Endothelial cell of umbilical vein (primary cell): ENCODE results near the gene MAML3. TPM values are rescaled to one million over a fixed set of nuclear protein-coding genes. Genes with fewer than 3 reads are reported as not detected.

Experiments
- BruUV-seq: library from RNA; stranded (reverse); fragments of 400-500 nt; replicated peaks from 2 replicates; lab custom pipeline; 2021; lab: Mats Ljungman, UMichigan
- CTCF ChIA-PET: fragments of 300-600, 350-600 bp; sonication (Branson Sonifier 250); formaldehyde crosslinking; loops from one replicate; lab custom pipeline; 2021; ENCODE audit warnings: antibody characterized with exemption, inconsistent platforms; lab: Charles Lee
- POLR2A ChIA-PET: fragments of 300-600, 350-600 bp; sonication (Branson Sonifier 250); formaldehyde crosslinking; loops from one replicate; lab custom pipeline; 2021; ENCODE audit warnings: antibody characterized with exemption, inconsistent platforms; lab: Charles Lee
- DNase-seq: peaks from one replicate; pipeline ENCODE4 v3.0.0-alpha.2; 2011; ENCODE audit warnings: low read depth, low spot score
- FAIRE-seq: peaks from 2 replicates; lab custom pipeline; 2011; peaks lifted over from hg19 to GRCh38; lab: Jason Lieb, UNC
- H2AFZ ChIP-seq: 2 replicates; pipeline ENCODE4 v1.6.0; 2012; ENCODE audit warnings: low read depth, low read length, control low read depth, inconsistent platforms
- H3K27ac ChIP-seq: 2 replicates; pipeline ENCODE4 v1.5.1; 2011; ENCODE audit warnings: low read depth, mild to moderate bottlenecking, control low read depth, low read length, moderate library complexity; ENCODE audit not compliant: insufficient read depth
- H3K27me3 ChIP-seq, 2 experiments: 2 replicates each; pipeline versions ENCODE4 v1.6.0 to v1.6.1; 2011; ENCODE audit warnings: low read length in 2 of 2, mixed read lengths in 1 of 2; ENCODE audit not compliant: control insufficient read depth in 2 of 2, insufficient read depth in 2 of 2
- H3K36me3 ChIP-seq, 2 experiments: 2 replicates in 1 of 2; 3 replicates in 1 of 2; pipeline ENCODE4 v1.5.1; 2011; ENCODE audit warnings: low read length in 2 of 2, mild to moderate bottlenecking in 1 of 2, moderate library complexity in 1 of 2; ENCODE audit not compliant: control insufficient read depth in 2 of 2, insufficient read depth in 2 of 2; ENCODE audit errors: extremely low read depth in 1 of 2
- H3K4me1 ChIP-seq: 3 replicates; pipeline ENCODE4 v1.5.1; 2011; ENCODE audit warnings: mild to moderate bottlenecking, low read length; ENCODE audit not compliant: control insufficient read depth, insufficient read depth; ENCODE audit errors: extremely low read depth
- H3K4me2 ChIP-seq: 2 replicates; pipeline ENCODE4 v1.6.1; 2011; ENCODE audit warnings: low read length, control low read depth, mixed read lengths; ENCODE audit not compliant: insufficient read depth
- H3K4me3 ChIP-seq, 3 experiments: fragments of 200-600 bp in 1 of 3; sonication (generic), shearing (Covaris generic) in 1 of 3; replicated peaks in 1 of 3; 2 replicates each; pipeline ENCODE4 v1.5.1; 2011 to 2016; ENCODE audit warnings: control low read depth in 3 of 3, low read length in 3 of 3, mild to moderate bottlenecking in 2 of 3, inconsistent platforms in 1 of 3, low read depth in 1 of 3, moderate library complexity in 1 of 3; ENCODE audit not compliant: insufficient read depth in 1 of 3
- H3K79me2 ChIP-seq: 2 replicates; pipeline ENCODE4 v1.6.0; 2012; ENCODE audit warnings: low read length, inconsistent platforms; ENCODE audit not compliant: control insufficient read depth, insufficient read depth
- H3K9ac ChIP-seq: replicated peaks from 2 replicates; pipeline ENCODE3; 2011; ENCODE audit warnings: low read length, control low read depth; ENCODE audit not compliant: insufficient read depth; ENCODE audit errors: extremely low read depth
- H3K9me1 ChIP-seq: replicated peaks from 3 replicates; pipeline ENCODE4 v1.6.0; 2011; ENCODE audit warnings: mild to moderate bottlenecking, low read length; ENCODE audit not compliant: control insufficient read depth, insufficient read depth; ENCODE audit errors: extremely low read depth
- H3K9me3 ChIP-seq: replicated peaks from 2 replicates; pipeline ENCODE4 v1.5.1; 2012; ENCODE audit warnings: low read length, inconsistent platforms; ENCODE audit not compliant: control insufficient read depth, insufficient read depth
- H4K20me1 ChIP-seq: replicated peaks from 2 replicates; pipeline ENCODE3; 2011; ENCODE audit warnings: mild to moderate bottlenecking, low read length; ENCODE audit not compliant: control insufficient read depth, insufficient read depth; ENCODE audit errors: extremely low read depth
- EZH2 ChIP-seq: IDR thresholded peaks from 2 replicates; pipeline ENCODE4 v1.6.1; 2012; ENCODE audit warnings: borderline replicate concordance, low read depth, mild to moderate bottlenecking, moderate library complexity, low read length, inconsistent platforms; ENCODE audit not compliant: severe bottlenecking
- FOS ChIP-seq: IDR thresholded peaks from 2 replicates; pipeline ENCODE4 v1.6.1; 2011; ENCODE audit warnings: mild to moderate bottlenecking, low read length, moderate library complexity, borderline replicate concordance; ENCODE audit not compliant: insufficient read depth
- GATA2 ChIP-seq: IDR thresholded peaks from 2 replicates; pipeline ENCODE4 v1.7.0; 2011; ENCODE audit warnings: low read depth, mild to moderate bottlenecking, moderate library complexity, mixed read lengths, low read length; ENCODE audit not compliant: insufficient read length, insufficient read depth
- JUN ChIP-seq: IDR thresholded peaks from 2 replicates; pipeline ENCODE4 v1.6.1; 2011; ENCODE audit warnings: borderline replicate concordance, low read depth; ENCODE audit not compliant: insufficient read length, insufficient read depth
- MYC ChIP-seq: IDR thresholded peaks from one replicate; pipeline ENCODE4 v1.6.1; 2011; ENCODE audit warnings: mild to moderate bottlenecking, low read depth, low read length
- POLR2A ChIP-seq: IDR thresholded peaks from 2 replicates; pipeline ENCODE4 v1.6.1; 2012; ENCODE audit warnings: low read depth, mild to moderate bottlenecking, control low read depth, low read length
- POLR2AphosphoS5 ChIP-seq: IDR thresholded peaks from 2 replicates; pipeline ENCODE4 v1.6.1; 2012; ENCODE audit warnings: low read depth, mild to moderate bottlenecking, control low read depth, low read length, moderate library complexity; ENCODE audit not compliant: insufficient read depth
- dilution Hi-C: fragments of 300-500 bp; cut with MboI; formaldehyde crosslinking; loops from one replicate; pipeline ENCODE4 v1.15.0; 2019; ENCODE audit warnings: low sequenced_read_pairs; ENCODE audit not compliant: extremely low pct_ligation_motif_present
- intact Hi-C: fragments of 100-400 bp; cut with micrococcal nuclease; formaldehyde crosslinking; loops from one replicate; pipeline ENCODE4 v1.10.0; 2022
- polyA plus RNA-seq, 4 experiments: library from polyadenylated mRNA; depleted of rRNA in 3 of 4; stranded (reverse) in 3 of 4; unstranded in 1 of 4; fragments of >200 nt; gene quantifications; 2 replicates each; pipeline versions ENCODE4 v1.2.1 to v1.2.3, GENCODE V29; 2011 to 2012; ENCODE audit warnings: missing spikeins in 1 of 4
- total RNA-seq: library from RNA; stranded (reverse); gene quantifications from 2 replicates; pipeline ENCODE4 v1.2.3, GENCODE V29; 2021
- TF ChIP-seq, protein P1 (sequence below), 2 donors: IDR thresholded peaks; 1 replicate in 1 of 2; 2 replicates in 1 of 2; pipeline ENCODE4 v1.5.1; 2011; ENCODE audit warnings: low read length in 2 of 2, mild to moderate bottlenecking in 2 of 2, moderate library complexity in 2 of 2, control low read depth in 1 of 2, inconsistent platforms in 1 of 2, low read depth in 1 of 2; ENCODE audit not compliant: insufficient read depth in 1 of 2; ENCODE audit errors: extremely low read depth in 1 of 2
- TF ChIP-seq, protein P2 (sequence below): IDR thresholded peaks from 2 replicates; pipeline ENCODE4 v1.6.1; 2011; ENCODE audit not compliant: insufficient read depth, insufficient read length

The MAML3 gene
- total and polyA plus RNA-seq, 2 donors (not counting 3 experiments of a cell fraction or from before 2014, with no cell fraction given) = 14.0 to 20.3 TPM

DNA sequence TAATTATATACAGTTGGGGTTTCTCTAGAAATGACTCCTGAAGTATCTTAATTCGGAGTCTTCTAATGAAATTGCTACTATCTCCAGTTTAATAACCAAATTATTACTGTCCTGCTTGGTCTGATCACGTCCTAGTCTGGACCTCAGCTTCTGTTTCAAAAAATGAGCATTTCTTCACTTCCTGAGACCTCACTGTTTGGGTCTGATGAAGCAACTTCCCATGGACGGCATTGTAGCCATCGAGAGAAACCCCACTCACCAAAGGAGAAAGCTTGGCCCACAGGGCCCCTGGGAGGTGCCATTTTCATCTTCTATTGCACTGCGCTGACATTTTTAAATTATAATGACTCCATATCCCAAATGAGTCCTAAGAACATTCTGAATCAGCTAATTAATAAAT lies 310.3 kb downstream of the MAML3 start:
- Histone ChIP-seq H3K4me2 (no peak overlapping the region), H3K9ac (no peak overlapping the region), H3K27ac (no peak overlapping the region), H2AFZ (no peak overlapping the region), H3K4me1 (no peaks in the 10 kb centered on the region), H4K20me1 (no peaks in the 10 kb centered on the region), H3K36me3 (no peaks in the 10 kb centered on the region), H3K9me1 (no peaks in the 10 kb centered on the region), H3K4me3 (no peak overlapping the region), H3K27me3 (no peaks in the 10 kb centered on the region), H3K79me2 (no peaks in the 10 kb centered on the region), H3K9me3 (no peaks in the 10 kb centered on the region)
- ChIA-PET CTCF (no interaction called here), POLR2A (no interaction called here)
- dilution Hi-C loops (no loop called here), intact Hi-C loops (no loop called here)
- FAIRE-seq (no peak), DNase-seq (no peak)
- TF ChIP-seq EZH2 (no peak), POLR2AphosphoS5 (no peak), MYC (no peak), JUN (no peak), FOS (no peak), POLR2A (no peak), GATA2 (no peak)
- TF ChIP-seq, protein P1, sequence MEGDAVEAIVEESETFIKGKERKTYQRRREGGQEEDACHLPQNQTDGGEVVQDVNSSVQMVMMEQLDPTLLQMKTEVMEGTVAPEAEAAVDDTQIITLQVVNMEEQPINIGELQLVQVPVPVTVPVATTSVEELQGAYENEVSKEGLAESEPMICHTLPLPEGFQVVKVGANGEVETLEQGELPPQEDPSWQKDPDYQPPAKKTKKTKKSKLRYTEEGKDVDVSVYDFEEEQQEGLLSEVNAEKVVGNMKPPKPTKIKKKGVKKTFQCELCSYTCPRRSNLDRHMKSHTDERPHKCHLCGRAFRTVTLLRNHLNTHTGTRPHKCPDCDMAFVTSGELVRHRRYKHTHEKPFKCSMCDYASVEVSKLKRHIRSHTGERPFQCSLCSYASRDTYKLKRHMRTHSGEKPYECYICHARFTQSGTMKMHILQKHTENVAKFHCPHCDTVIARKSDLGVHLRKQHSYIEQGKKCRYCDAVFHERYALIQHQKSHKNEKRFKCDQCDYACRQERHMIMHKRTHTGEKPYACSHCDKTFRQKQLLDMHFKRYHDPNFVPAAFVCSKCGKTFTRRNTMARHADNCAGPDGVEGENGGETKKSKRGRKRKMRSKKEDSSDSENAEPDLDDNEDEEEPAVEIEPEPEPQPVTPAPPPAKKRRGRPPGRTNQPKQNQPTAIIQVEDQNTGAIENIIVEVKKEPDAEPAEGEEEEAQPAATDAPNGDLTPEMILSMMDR (IDR thresholded peaks at IDR 0.05; ENCODE audit: extremely low read depth in 1 of 2, insufficient read depth in 1 of 2, low read depth in 1 of 2, low read length in 2 of 2) = no peak
- TF ChIP-seq, protein P2, sequence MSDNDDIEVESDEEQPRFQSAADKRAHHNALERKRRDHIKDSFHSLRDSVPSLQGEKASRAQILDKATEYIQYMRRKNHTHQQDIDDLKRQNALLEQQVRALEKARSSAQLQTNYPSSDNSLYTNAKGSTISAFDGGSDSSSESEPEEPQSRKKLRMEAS = no peak
- no TSS peak for BruUV-seq
